Neuronal stem cell (in vitro differentiated cells): Measurements from ENCODE around the gene SAMD11.

ENCODE experiments used
- DNase-seq: peaks from one replicate; pipeline ENCODE4 v3.0.0-alpha.2; 2013; ENCODE audit warnings: low spot score
- H2AFZ ChIP-seq: one replicate; pipeline ENCODE4 v1.6.1; 2013; ENCODE audit warnings: mild to moderate bottlenecking, low read length, inconsistent platforms
- H2AK5ac ChIP-seq: 2 replicates; pipeline ENCODE4 v1.6.1; 2013; ENCODE audit warnings: low read depth, mild to moderate bottlenecking, inconsistent platforms, low read length, moderate library complexity, mixed read lengths
- H2BK120ac ChIP-seq: 2 replicates; pipeline ENCODE4 v1.6.1; 2013; ENCODE audit warnings: low read depth, mild to moderate bottlenecking, inconsistent platforms, low read length, moderate library complexity, mixed read lengths
- H2BK12ac ChIP-seq: one replicate; pipeline ENCODE4 v1.6.1; 2013; ENCODE audit warnings: low read length, inconsistent platforms
- H2BK15ac ChIP-seq: 2 replicates; pipeline ENCODE4 v1.6.1; 2013; ENCODE audit warnings: mild to moderate bottlenecking, low read length, inconsistent platforms, mixed read lengths
- H2BK5ac ChIP-seq: one replicate; pipeline ENCODE4 v1.6.1; 2013; ENCODE audit warnings: inconsistent platforms, mild to moderate bottlenecking, low read length, moderate library complexity
- H3K14ac ChIP-seq: one replicate; pipeline ENCODE4 v1.6.1; 2013; ENCODE audit warnings: low read length, inconsistent platforms
- H3K18ac ChIP-seq: 2 replicates; pipeline ENCODE4 v1.6.1; 2013; ENCODE audit warnings: low read length, inconsistent platforms
- H3K23ac ChIP-seq: 2 replicates; pipeline ENCODE4 v1.6.1; 2013; ENCODE audit warnings: low read depth, mild to moderate bottlenecking, mixed read lengths, low read length, inconsistent platforms; ENCODE audit not compliant: poor library complexity
- H3K27ac ChIP-seq: replicated peaks from 3 replicates; pipeline ENCODE4 v1.5.1; 2013; ENCODE audit warnings: low read length, inconsistent platforms
- H3K27me3 ChIP-seq, 3 experiments: 2 replicates each; pipeline ENCODE4 v1.6.1; 2013; ENCODE audit warnings: low read length in 3 of 3, mild to moderate bottlenecking in 2 of 3, inconsistent platforms in 1 of 3, low read depth in 1 of 3, mixed read lengths in 1 of 3, moderate library complexity in 1 of 3; ENCODE audit not compliant: control insufficient read depth in 3 of 3, insufficient read depth in 3 of 3
- H3K36me3 ChIP-seq, 2 donors: replicated peaks in 1 of 2; 2 replicates each; pipeline ENCODE4 v1.6.1; 2013; ENCODE audit warnings: low read length in 2 of 2; ENCODE audit not compliant: control insufficient read depth in 2 of 2, insufficient read depth in 2 of 2
- H3K4ac ChIP-seq: 2 replicates; pipeline ENCODE4 v1.6.1; 2013; ENCODE audit warnings: inconsistent platforms, mild to moderate bottlenecking, low read length, moderate library complexity
- H3K4me1 ChIP-seq, 2 donors: 1 replicate in 1 of 2; 2 replicates in 1 of 2; pipeline ENCODE4 v1.6.1; 2013; ENCODE audit warnings: low read length in 2 of 2, low read depth in 1 of 2; ENCODE audit not compliant: control insufficient read depth in 2 of 2, insufficient read depth in 1 of 2
- H3K4me2 ChIP-seq: one replicate; pipeline ENCODE4 v1.6.1; 2013; ENCODE audit warnings: mild to moderate bottlenecking, low read length, inconsistent platforms; ENCODE audit not compliant: insufficient read depth, poor library complexity, severe bottlenecking
- H3K4me3 ChIP-seq, 2 donors: 2 replicates each; pipeline ENCODE4 v1.5.1; 2013; ENCODE audit warnings: low read length in 2 of 2, mild to moderate bottlenecking in 2 of 2, inconsistent platforms in 1 of 2, moderate library complexity in 1 of 2
- H3K79me1 ChIP-seq: one replicate; pipeline ENCODE4 v1.6.1; 2013; ENCODE audit warnings: low read depth, mild to moderate bottlenecking, inconsistent platforms, low read length, moderate library complexity
- H3K9ac ChIP-seq: one replicate; pipeline ENCODE4 v1.6.1; 2013; ENCODE audit warnings: mild to moderate bottlenecking, low read depth, low read length, inconsistent platforms; ENCODE audit not compliant: poor library complexity
- H3K9me3 ChIP-seq, 2 donors: replicated peaks in 1 of 2; 2 replicates each; pipeline versions ENCODE3 to v1.6.1; 2013; ENCODE audit warnings: low read length in 2 of 2, mild to moderate bottlenecking in 2 of 2, inconsistent platforms in 1 of 2, low read depth in 1 of 2, mixed read lengths in 1 of 2, moderate library complexity in 1 of 2; ENCODE audit not compliant: control insufficient read depth in 2 of 2, insufficient read depth in 1 of 2
- H4K8ac ChIP-seq: one replicate; pipeline ENCODE4 v1.6.1; 2013; ENCODE audit warnings: low read depth, mild to moderate bottlenecking, inconsistent platforms, low read length, moderate library complexity
- H4K91ac ChIP-seq: one replicate; pipeline ENCODE4 v1.6.1; 2013; ENCODE audit warnings: low read length, low read depth, mild to moderate bottlenecking, inconsistent platforms; ENCODE audit not compliant: poor library complexity
- whole genome bisulfite sequencing, 2 donors: extraction: QIAGEN DNeasy Blood & Tissue Kit; methylation state at CpG; one replicate each; pipeline ENCODE4 v1.1.7; 2013; ENCODE audit warnings: missing lambda C conversion rate in 2 of 2, mixed read lengths in 1 of 2; ENCODE audit not compliant: insufficient read length in 2 of 2, insufficient replicate concordance in 1 of 2; ENCODE audit errors: extremely low coverage in 2 of 2; 5-methylcytosine and 5-hydroxymethylcytosine counted together

Gene SAMD11

DNA sequence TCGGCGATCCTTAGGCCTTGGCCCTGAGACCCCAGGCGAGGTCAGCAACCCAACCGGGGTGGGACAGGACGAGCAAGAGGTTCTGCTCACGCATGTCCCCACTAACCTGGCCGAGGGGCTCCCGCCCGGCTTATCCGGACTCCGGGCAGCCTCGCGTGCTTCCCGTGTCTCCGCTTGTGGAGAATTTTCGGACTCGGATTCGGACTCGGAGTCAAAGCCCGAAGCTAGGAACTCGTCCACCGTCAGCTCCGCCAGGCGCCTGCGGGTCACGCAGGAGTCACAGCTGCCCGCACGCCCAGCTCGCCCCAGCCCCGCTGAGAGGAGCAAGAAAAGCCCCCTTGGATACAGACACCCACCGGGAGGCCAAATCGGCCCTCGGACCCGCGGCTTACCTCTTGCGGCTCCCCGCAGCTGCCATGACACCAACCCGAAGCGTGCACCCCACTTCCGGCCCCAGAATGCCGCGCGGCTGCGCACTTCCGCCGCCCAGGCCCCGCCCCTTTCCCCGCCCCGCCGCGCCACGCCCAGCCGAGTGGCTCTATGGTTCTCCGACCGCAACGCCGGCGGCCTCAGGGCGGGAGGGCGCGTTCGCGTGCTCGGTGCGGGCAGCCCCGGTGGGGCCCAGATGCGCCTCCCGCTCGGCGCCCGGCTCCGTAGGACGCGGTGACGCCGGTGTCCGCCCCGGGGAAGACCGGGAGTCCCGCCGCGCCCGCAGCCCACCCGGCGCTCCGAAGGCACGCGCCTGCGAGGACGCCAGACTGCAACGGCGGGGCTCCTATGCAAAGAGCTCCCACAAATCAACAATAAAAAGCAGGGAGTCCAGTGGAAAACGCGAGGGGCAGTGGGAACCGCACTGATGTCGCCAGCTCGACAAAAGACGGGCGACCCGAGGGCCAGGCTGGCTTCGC, 35.4 kb downstream of the SAMD11 start, which contains the start of gene NOC2L:
TSS of gene NOC2L (minus strand) at position 434 of the 908 bp plus-strand sequence. CDS start at position 418, 16 bp downstream.
- peak within 1 kb of the TSS; percentile 43 for H4K8ac ChIP-seq
- peak within 1 kb of the TSS; percentile 75 for H3K23ac ChIP-seq
- peaks cover 0 to 20% (median 4%) of the 10 kb centered on the region in 3 experiments for H3K27me3 ChIP-seq
- H3K4ac ChIP-seq = no peak within 1 kb of the TSS
- H2BK5ac ChIP-seq = peak within 1 kb of the TSS; percentile 66
- no peak within 1 kb of the TSS for H2BK12ac ChIP-seq
- peak; percentile 87 for DNase-seq
- WGBS, 2 donors = no CpG with 5 or more reads among the region's 101 CpGs
- H3K4me3 ChIP-seq = peak within 1 kb of the TSS; percentile 95 to 100
- no peak within 1 kb of the TSS for H3K27ac ChIP-seq
- H2BK15ac ChIP-seq = peak within 1 kb of the TSS; percentile 91
- peak within 1 kb of the TSS; percentile 97 for H2AK5ac ChIP-seq
- peak within 1 kb of the TSS; percentile 56 for H3K14ac ChIP-seq
- peak within 1 kb of the TSS; percentile 80 for H3K9ac ChIP-seq
- H2BK120ac ChIP-seq = peak within 1 kb of the TSS; percentile 81
- H3K79me1 ChIP-seq = peaks cover 13% of the 10 kb centered on the region
- peaks cover 0 to 5% of the 10 kb centered on the region in 2 donors for H3K4me1 ChIP-seq
- peaks cover 30 to 57% of the 10 kb centered on the region in 2 donors for H3K36me3 ChIP-seq
- peak within 1 kb of the TSS; percentile 90 for H2AFZ ChIP-seq
- H3K9me3 ChIP-seq = no peaks in the 10 kb centered on the region
- peak within 1 kb of the TSS; percentile 83 for H3K18ac ChIP-seq
- H4K91ac ChIP-seq = peak within 1 kb of the TSS; percentile 82
- H3K4me2 ChIP-seq = peak within 1 kb of the TSS; percentile 90

DNA sequence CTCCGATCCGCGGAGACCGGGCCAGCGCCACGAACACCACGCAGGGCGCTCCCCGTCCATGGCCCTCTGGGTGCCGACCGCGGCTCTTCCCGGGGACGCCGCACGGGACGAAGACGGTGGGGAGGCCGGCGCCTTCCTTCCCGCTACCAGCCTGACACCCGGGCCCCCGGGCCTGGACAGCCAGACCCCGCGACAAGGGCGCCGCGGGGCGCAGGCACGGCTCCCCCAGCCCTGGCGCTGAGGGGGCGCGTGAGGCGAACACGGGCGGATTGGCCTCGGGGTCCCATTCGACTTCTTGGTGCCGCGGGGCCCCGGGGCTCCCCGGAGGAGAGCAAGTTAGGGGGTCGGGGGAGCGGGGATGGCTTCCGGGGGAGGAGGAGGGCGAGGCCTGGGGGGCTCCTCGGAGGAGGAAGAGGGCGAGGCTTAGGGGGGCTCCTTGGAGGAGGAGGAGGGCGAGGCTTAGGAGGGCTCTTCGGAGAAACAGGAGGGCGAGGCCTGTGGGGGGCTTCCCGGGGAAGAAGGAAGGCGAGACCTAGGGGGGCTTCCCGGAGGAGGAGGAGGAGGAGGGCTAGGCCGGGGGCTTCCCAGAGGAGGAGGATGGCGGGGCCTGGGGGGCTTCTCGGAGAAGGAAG, 36.1 kb downstream of the SAMD11 start:
- Histone ChIP-seq H2AFZ (peak overlapping the region; percentile 90), H3K27ac (no peak overlapping the region), H3K9ac (no peak overlapping the region), H3K4me3 (peak overlapping the region; percentile 64 to 94), H3K23ac (peak overlapping the region; percentile 85), H2BK120ac (peak overlapping the region; percentile 81), H2BK5ac (peak overlapping the region; percentile 66), H3K14ac (no peak overlapping the region), H3K4me2 (no peak overlapping the region), H2BK15ac (peak overlapping the region; percentile 91), H3K27me3 (peaks cover 0 to 20% (median 4%) of the 10 kb centered on the region in 3 experiments), H3K79me1 (peaks cover 13% of the 10 kb centered on the region), H2AK5ac (peak overlapping the region; percentile 88), H3K9me3 (no peaks in the 10 kb centered on the region), H3K36me3 (peaks cover 29 to 52% of the 10 kb centered on the region in 2 donors), H3K18ac (peak overlapping the region; percentile 76), H3K4ac (no peak overlapping the region), H3K4me1 (peaks cover 0 to 5% of the 10 kb centered on the region in 2 donors), H4K8ac (no peak overlapping the region), H4K91ac (no peak overlapping the region), H2BK12ac (no peak overlapping the region)
- DNase-seq = no peak
- no CpG with 5 or more reads among the region's 57 CpGs for WGBS, 2 donors

DNA sequence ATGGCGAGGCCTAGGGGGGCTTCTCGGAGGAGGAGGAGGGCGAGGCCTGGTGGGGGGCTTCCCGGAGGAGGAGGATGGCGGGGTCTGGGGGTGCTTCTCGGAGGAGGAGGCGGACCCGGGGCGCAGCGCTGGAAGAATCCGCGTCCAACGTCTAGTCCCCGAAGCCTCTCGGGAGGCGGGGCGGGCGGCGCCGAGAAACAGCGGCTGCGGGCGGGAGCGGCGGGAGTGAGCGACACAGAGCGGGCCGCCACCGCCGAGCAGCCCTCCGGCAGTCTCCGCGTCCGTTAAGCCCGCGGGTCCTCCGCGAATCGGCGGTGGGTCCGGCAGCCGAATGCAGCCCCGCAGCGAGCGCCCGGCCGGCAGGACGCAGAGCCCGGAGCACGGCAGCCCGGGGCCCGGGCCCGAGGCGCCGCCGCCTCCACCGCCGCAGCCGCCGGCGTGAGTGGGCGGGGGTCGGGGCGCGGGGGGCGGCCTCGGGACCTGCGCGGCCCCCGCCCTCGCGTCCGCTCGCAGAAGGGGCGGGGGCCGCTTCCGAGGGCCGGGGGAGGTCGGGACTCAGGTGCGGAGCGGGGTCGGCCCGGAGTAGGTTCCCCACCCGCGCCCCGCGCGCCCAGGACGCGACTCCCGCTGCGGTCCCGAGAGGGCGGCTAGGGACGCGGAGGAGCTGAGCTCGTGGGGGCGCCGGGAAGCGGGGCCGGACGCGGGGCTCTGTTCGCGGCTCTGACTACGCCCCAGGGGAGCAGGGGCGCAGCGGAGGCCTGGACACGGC, 36.8 kb downstream of the SAMD11 start, which contains the start of gene KLHL17:
TSS of gene KLHL17 (plus strand) at position 222 of the 769 bp plus-strand sequence. CDS start at position 332, 110 bp downstream.
- peak within 1 kb of the TSS; percentile 56 for H3K14ac ChIP-seq
- peak within 1 kb of the TSS; percentile 81 for H2BK120ac ChIP-seq
- no peak within 1 kb of the TSS for H3K4ac ChIP-seq
- DNase-seq = no peak
- H4K8ac ChIP-seq = no peak within 1 kb of the TSS
- H3K4me2 ChIP-seq = peak within 1 kb of the TSS; percentile 93
- H2BK15ac ChIP-seq = peak within 1 kb of the TSS; percentile 91
- peak within 1 kb of the TSS; percentile 90 for H2AFZ ChIP-seq
- H3K4me3 ChIP-seq = peak within 1 kb of the TSS; percentile 64 to 94
- H2BK5ac ChIP-seq = peak within 1 kb of the TSS; percentile 66
- no peak within 1 kb of the TSS for H2BK12ac ChIP-seq
- H3K27me3 ChIP-seq = peaks cover under 1 to 22% (median 4%) of the 10 kb centered on the region in 3 experiments
- peak within 1 kb of the TSS; percentile 89 for H3K23ac ChIP-seq
- peak within 1 kb of the TSS; percentile 88 for H2AK5ac ChIP-seq
- WGBS, 2 donors = no CpG with 5 or more reads among the region's 109 CpGs
- peak within 1 kb of the TSS; percentile 77 for H3K9ac ChIP-seq
- peaks cover 22 to 48% of the 10 kb centered on the region in 2 donors for H3K36me3 ChIP-seq
- peaks cover 11% of the 10 kb centered on the region for H3K79me1 ChIP-seq
- H3K27ac ChIP-seq = no peak within 1 kb of the TSS
- H3K4me1 ChIP-seq = peaks cover 0 to 5% of the 10 kb centered on the region in 2 donors
- no peaks in the 10 kb centered on the region for H3K9me3 ChIP-seq
- H3K18ac ChIP-seq = peak within 1 kb of the TSS; percentile 92
- H4K91ac ChIP-seq = no peak within 1 kb of the TSS
